NCI-H2196 (cell line): ENCODE data around the gene WWOX.

Experiments used
- DNase-seq: peaks from one replicate; lab custom pipeline; 2025; ENCODE audit not compliant: unreplicated experiment; lab: John Stamatoyannopoulos, UW

WWOX gene

GRCh38 chr16:78326731-78327130 lies 227.3 kb downstream of the WWOX start:
- DNase-seq = no peak

GRCh38 chr16:78331731-78332130 lies 232.3 kb downstream of the WWOX start:
- no peak for DNase-seq

GRCh38 chr16:78333808-78334207 lies 234.4 kb downstream of the WWOX start:
- no peak for DNase-seq

- no peak for DNase-seq
Measured at GRCh38 chr16:78340590-78340989, 241.1 kb downstream of the WWOX start.

- no peak for DNase-seq
Measured at GRCh38 chr16:78348068-78348467, 248.6 kb downstream of the WWOX start.

- no peak for DNase-seq
Measured at GRCh38 chr16:78348886-78349285, 249.4 kb downstream of the WWOX start.

GRCh38 chr16:78352184-78352583 lies 252.7 kb downstream of the WWOX start:
- DNase-seq = no peak

GRCh38 chr16:78353640-78354275 lies 254.3 kb downstream of the WWOX start:
- DNase-seq = no peak

GRCh38 chr16:78362524-78363135 lies 263.2 kb downstream of the WWOX start:
- DNase-seq = no peak

GRCh38 chr16:78363843-78364555 lies 264.5 kb downstream of the WWOX start:
- DNase-seq = no peak

- DNase-seq = no peak
Measured at GRCh38 chr16:78364556-78364880, 265.1 kb downstream of the WWOX start.

- no peak for DNase-seq
Measured at GRCh38 chr16:78365366-78365765, 265.9 kb downstream of the WWOX start.

GRCh38 chr16:78368121-78369102 lies 269.0 kb downstream of the WWOX start:
- no peak for DNase-seq

- no peak for DNase-seq
Measured at GRCh38 chr16:78372277-78372676, 272.8 kb downstream of the WWOX start.

GRCh38 chr16:78375055-78375679 lies 275.7 kb downstream of the WWOX start:
- no peak for DNase-seq

GRCh38 chr16:78376452-78376851 lies 277.0 kb downstream of the WWOX start:
- no peak for DNase-seq

GRCh38 chr16:78377312-78377711 lies 277.9 kb downstream of the WWOX start:
- DNase-seq = no peak

GRCh38 chr16:78381060-78381459 lies 281.6 kb downstream of the WWOX start:
- no peak for DNase-seq

- no peak for DNase-seq
Measured at GRCh38 chr16:78383118-78383517, 283.7 kb downstream of the WWOX start.

GRCh38 chr16:78385086-78385805 lies 285.8 kb downstream of the WWOX start:
- no peak for DNase-seq
